Spleen (tissue), 11 donors: ENCODE measurements around the gene CCDC6. TPM values are rescaled to one million over a fixed set of nuclear protein-coding genes. Genes with fewer than 3 reads are reported as not detected.
A peak's percentile ranks its signal among the peaks of the same experiment; 100 is the strongest.

Source experiments
- DNase-seq: peaks from one replicate; pipeline ENCODE4 v3.0.0-alpha.2; 2020
- H3K27ac ChIP-seq, 8 donors: fragments of 200-600 bp; sonication (generic) in 7 of 8; 1 replicate in 4 of 8; 2 replicates in 4 of 8; pipeline versions ENCODE4 v1.5.0 to v1.8.0; 2016 to 2021; ENCODE audit warnings: inconsistent platforms in 4 of 8, mild to moderate bottlenecking in 4 of 8, moderate library complexity in 1 of 8
- H3K27me3 ChIP-seq, 7 donors: fragments of 200-600 bp; sonication (generic) in 6 of 7; replicated peaks in 1 of 7; 1 replicate in 4 of 7; 2 replicates in 3 of 7; pipeline versions ENCODE4 v1.5.0 to v1.8.0; 2016 to 2021; ENCODE audit warnings: inconsistent platforms in 3 of 7, mild to moderate bottlenecking in 1 of 7
- H3K36me3 ChIP-seq, 6 donors: fragments of 200-600 bp; sonication (generic) in 5 of 6; 1 replicate in 4 of 6; 2 replicates in 2 of 6; pipeline versions ENCODE4 v1.5.0 to v1.8.0; 2016 to 2021; ENCODE audit warnings: inconsistent platforms in 2 of 6
- H3K4me1 ChIP-seq, 6 donors: fragments of 200-600 bp; sonication (generic) in 5 of 6; 1 replicate in 3 of 6; 2 replicates in 3 of 6; pipeline versions ENCODE4 v1.5.0 to v1.8.0; 2016 to 2021; ENCODE audit warnings: inconsistent platforms in 3 of 6
- H3K4me3 ChIP-seq, 8 donors: fragments of 200-600 bp; sonication (generic) in 7 of 8; 1 replicate in 4 of 8; 2 replicates in 4 of 8; pipeline versions ENCODE4 v1.5.0 to v1.8.0; 2016 to 2021; ENCODE audit warnings: inconsistent platforms in 4 of 8, mild to moderate bottlenecking in 4 of 8, moderate library complexity in 2 of 8
- H3K9me3 ChIP-seq, 8 donors: fragments of 200-600 bp; sonication (generic) in 7 of 8; 1 replicate in 4 of 8; 2 replicates in 4 of 8; pipeline versions ENCODE4 v1.5.0 to v1.8.0; 2016 to 2021; ENCODE audit warnings: inconsistent platforms in 4 of 8
- CTCF ChIP-seq, 11 experiments: fragments of 200-600 bp in 7 of 11; fragments of 450-650 bp in 4 of 11; sonication (generic) in 4 of 11; IDR thresholded peaks in 8 of 11; conservative IDR thresholded peaks in 3 of 11; 1 replicate in 7 of 11; 2 replicates in 4 of 11; pipeline versions ENCODE4 v1.4.0 to v1.8.0; 2016 to 2021; ENCODE audit warnings: antibody characterized with exemption in 11 of 11, inconsistent platforms in 4 of 11, mild to moderate bottlenecking in 1 of 11
- POLR2A ChIP-seq, 3 donors: fragments of 450-650 bp; IDR thresholded peaks; one replicate each; pipeline ENCODE4 v1.5.1; 2017; ENCODE audit warnings: antibody characterized with exemption in 3 of 3, mild to moderate bottlenecking in 1 of 3
- POLR2AphosphoS5 ChIP-seq, 3 donors: sonication (generic); formaldehyde crosslinking; IDR thresholded peaks; one replicate each; pipeline ENCODE4 v1.5.1; 2017; ENCODE audit warnings: antibody characterized with exemption in 3 of 3
- WGBS, 5 donors: extraction: QIAGEN DNeasy Blood & Tissue Kit in 3 of 5; methylation state at CpG; one replicate each; pipeline versions ENCODE4 v1.1.5 to v1.1.7; 2013 to 2018; 5-methylcytosine and 5-hydroxymethylcytosine counted together
- intact Hi-C: fragments of 100-400 bp; cut with DNase I; formaldehyde crosslinking; loops from one replicate; pipeline ENCODE4 v1.15.0; 2023; ENCODE audit warnings: low total_unique reads
- polyA plus RNA-seq, 3 donors: library from polyadenylated mRNA; stranded (reverse); fragments of 200-250 nt; gene quantifications; one replicate each; pipeline ENCODE4 v1.2.1, GENCODE V29; 2013
- total RNA-seq, 7 donors: library from RNA; depleted of rRNA in 3 of 7; stranded (reverse); fragments of >200 nt in 3 of 7; fragmentation: NEBNext Ultra II Directional in 4 of 7; extraction: Animal tissue kit (Norgen Biotek cat#: 25700) in 4 of 7; gene quantifications; one replicate each; pipeline versions ENCODE4 v1.1.0 to v1.2.1, GENCODE V29; 2016 to 2021
- donor health status: healthy with polysubstance abuse.
- donor health status: DM: no; HTN: no; CAD: no; lungs with moderate emphysema.
- donor health status: DM: no; HTN: no; CAD: no.
- donor health status: Bipolar disorder and iron deficiency.
- donor health status: healthy.
- donor health status: DM: no; HTN: no; CAD: no.
- donor health status: DM: yes; HTN: yes; CAD: no.

CCDC6 gene
- total and polyA plus RNA-seq, 10 donors: 8.7 to 55.1 (median 37.6) TPM

DNA sequence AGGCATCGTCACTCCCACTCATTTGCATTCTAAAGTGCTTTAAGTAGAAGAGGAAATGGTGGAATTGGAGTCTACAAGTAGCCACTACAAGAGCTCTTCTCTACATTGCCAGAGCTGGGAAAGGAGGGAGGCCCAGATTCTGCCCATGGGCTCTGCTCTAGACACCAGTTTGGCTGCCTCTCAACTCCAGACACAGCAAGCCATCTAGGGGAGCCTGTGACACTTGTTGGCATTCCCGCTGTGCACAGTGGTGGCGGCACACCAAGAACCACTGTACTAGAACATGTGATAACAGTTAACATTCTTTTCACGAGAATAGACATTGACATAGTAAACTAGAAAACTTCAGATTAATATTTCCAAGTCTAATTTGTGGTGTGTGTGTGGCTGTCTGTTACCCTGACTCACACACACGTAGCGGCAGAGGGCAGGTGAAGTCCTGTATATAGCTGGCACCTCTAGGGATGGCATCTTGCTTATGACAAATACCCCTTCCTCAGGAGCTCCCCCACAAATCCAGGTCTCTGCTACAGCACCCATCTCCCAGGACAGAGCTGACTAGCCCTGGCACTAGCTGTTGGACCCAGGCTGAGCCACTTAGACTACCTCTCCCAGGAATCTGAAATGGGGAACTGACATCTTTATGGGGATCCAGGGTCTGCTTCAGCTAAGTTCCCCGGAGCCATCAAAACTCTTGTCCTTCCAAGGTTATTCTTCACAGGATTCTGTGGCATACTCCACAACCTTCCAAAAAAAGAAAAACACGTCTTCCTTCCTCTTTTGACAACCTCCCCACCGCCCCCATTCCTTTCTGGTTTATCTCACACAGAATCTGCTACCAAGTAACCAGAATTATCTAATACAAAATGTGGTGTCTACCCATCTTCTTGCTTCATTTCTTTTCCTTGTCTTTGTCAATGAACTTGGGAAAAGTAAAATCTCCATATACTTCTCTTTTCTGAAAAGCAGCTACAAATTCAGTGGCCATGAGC, 98.4 kb downstream of the CCDC6 start:
- TF ChIP-seq POLR2A (IDR thresholded peaks at IDR 0.05): no peak
- TF ChIP-seq POLR2AphosphoS5 (IDR thresholded peaks at IDR 0.05): no peak
- no peak for TF ChIP-seq CTCF (IDR thresholded peaks at IDR 0.05 in 8 of 11, conservative IDR thresholded peaks at IDR 0.05 in 3 of 11)
- 65 to 73% (median 68%) methylated on average over 9 of the region's 9 CpGs for WGBS, 5 donors
- Histone ChIP-seq H3K27ac (peak overlapping the region in 7 of 8 donors; percentile 14 to 56 (median 29)), H3K9me3 (no peaks in the 10 kb centered on the region), H3K36me3 (peaks cover 0 to 99% (median 85%) of the 10 kb centered on the region in 6 donors), H3K4me3 (no peak overlapping the region), H3K4me1 (peaks cover 5 to 43% (median 34%) of the 10 kb centered on the region in 6 donors), H3K27me3 (no peaks in the 10 kb centered on the region)
- intact Hi-C loops: loop anchor here (5.0 kb wide), 1 partner anchor 181 kb away; no protein-coding TSS in a partner anchor
- no peak for DNase-seq

DNA sequence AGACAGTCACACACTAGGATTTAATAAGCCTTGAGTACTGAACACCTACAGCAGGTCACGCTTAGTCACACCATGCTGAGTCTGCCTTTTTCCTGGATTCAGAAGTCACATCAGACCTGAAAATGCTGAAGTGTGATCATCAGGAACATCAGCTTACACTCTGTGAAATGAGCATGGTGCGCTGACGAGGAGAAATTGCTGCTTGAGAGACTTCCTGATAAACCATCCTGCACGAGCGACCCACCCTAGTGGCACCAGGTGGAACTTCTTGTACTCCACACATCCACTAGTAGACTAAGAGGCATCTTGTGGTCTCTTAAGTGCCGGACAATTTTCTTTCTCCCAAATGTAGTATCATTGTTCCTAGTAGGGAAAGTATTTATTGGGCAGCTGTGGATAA, 101.3 kb downstream of the CCDC6 start:
- WGBS, 5 donors: 66 to 76% (median 67%) methylated on average over 6 of the region's 6 CpGs

DNA sequence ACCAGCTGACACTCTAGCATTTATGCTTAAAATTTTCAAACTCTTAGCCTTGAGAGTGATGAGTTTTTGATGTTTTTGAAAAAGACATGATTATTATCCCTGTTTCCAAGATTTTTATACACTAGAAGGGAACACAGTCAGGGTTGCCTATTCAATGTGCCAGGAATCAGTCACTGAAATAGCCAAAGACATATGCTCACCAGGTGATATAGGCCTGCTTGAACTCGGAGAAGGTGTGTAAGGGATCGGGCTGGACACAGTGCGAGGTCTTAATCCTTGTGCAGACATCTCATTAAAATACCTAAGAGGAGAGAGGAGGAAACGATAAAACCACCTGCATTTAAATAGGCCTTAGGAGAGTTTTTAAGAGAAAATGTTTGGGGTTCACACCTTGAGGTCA, 102.1 kb downstream of the CCDC6 start:
- peaks cover 0 to 96% (median 63%) of the 10 kb centered on the region in 6 donors for H3K36me3 ChIP-seq
- H3K27me3 ChIP-seq: no peaks in the 10 kb centered on the region
- intact Hi-C loops: no loop called here

More for the DNA sequence above, 101.3 kb downstream of the CCDC6 start:
- peaks cover 0 to 96% (median 67%) of the 10 kb centered on the region in 6 donors for H3K36me3 ChIP-seq
- TF ChIP-seq POLR2AphosphoS5 (IDR thresholded peaks at IDR 0.05) (peak in 1 of 3 donors; percentile 40), CTCF (IDR thresholded peaks at IDR 0.05 in 8 of 11, conservative IDR thresholded peaks at IDR 0.05 in 3 of 11) (peak in 10 of 11 experiments; percentile 14 to 61 (median 48)), POLR2A (IDR thresholded peaks at IDR 0.05) (no peak)
- H3K27me3 ChIP-seq: no peaks in the 10 kb centered on the region
- no peaks in the 10 kb centered on the region for H3K9me3 ChIP-seq
- H3K27ac ChIP-seq: peak overlapping the region in 4 of 8 donors; percentile 47 to 77 (median 60)
- peaks cover 5 to 46% (median 38%) of the 10 kb centered on the region in 6 donors for H3K4me1 ChIP-seq
- intact Hi-C loops: loop anchor here (5.0 kb wide), 1 partner anchor 178 kb away; no protein-coding TSS in a partner anchor
- H3K4me3 ChIP-seq: no peak overlapping the region
- DNase-seq: no peak

More for the DNA sequence above, 102.1 kb downstream of the CCDC6 start:
- Histone ChIP-seq H3K9me3 (no peaks in the 10 kb centered on the region), H3K27ac (peak overlapping the region in 4 of 8 donors; percentile 47 to 77 (median 60)), H3K4me3 (no peak overlapping the region), H3K4me1 (peaks cover 5 to 42% (median 33%) of the 10 kb centered on the region in 6 donors)
- 94 to 95% (median 95%) methylated on average over 4 of the region's 4 CpGs for WGBS, 5 donors
- TF ChIP-seq POLR2AphosphoS5 (IDR thresholded peaks at IDR 0.05) (no peak), POLR2A (IDR thresholded peaks at IDR 0.05) (no peak), CTCF (IDR thresholded peaks at IDR 0.05 in 8 of 11, conservative IDR thresholded peaks at IDR 0.05 in 3 of 11) (no peak)
- DNase-seq: no peak
